Endothelial cell of hepatic sinusoid (primary cell): ENCODE measurements around the gene TTYH3.

Experiments
- in situ Hi-C: cut with HindIII; loops from 2 replicates; pipeline ENCODE4 v1.10.0; 2017; ENCODE audit warnings: low sequenced_read_pairs

The TTYH3 gene

GRCh38 chr7:2602406-2603043, 29.3 kb upstream of the TTYH3 start:
- in situ Hi-C loops = no loop called here

GRCh38 chr7:2603044-2603965, 28.5 kb upstream of the TTYH3 start:
- in situ Hi-C loops = no loop called here

GRCh38 chr7:2604608-2605174, 27.1 kb upstream of the TTYH3 start:
- in situ Hi-C loops = no loop called here

GRCh38 chr7:2605608-2606538, 25.9 kb upstream of the TTYH3 start:
- in situ Hi-C loops = no loop called here

GRCh38 chr7:2606539-2606936, 25.2 kb upstream of the TTYH3 start:
- in situ Hi-C loops = no loop called here

- in situ Hi-C loops = no loop called here
Measured at GRCh38 chr7:2607122-2607922, 24.5 kb upstream of the TTYH3 start.

- in situ Hi-C loops = no loop called here
Measured at GRCh38 chr7:2607923-2608904, 23.6 kb upstream of the TTYH3 start.

- in situ Hi-C loops = no loop called here
Measured at GRCh38 chr7:2608921-2609411, 22.8 kb upstream of the TTYH3 start.

GRCh38 chr7:2609646-2610045, 22.1 kb upstream of the TTYH3 start:
- in situ Hi-C loops = loop anchor here (5.0 kb wide), 1 partner anchor 43 kb away; no protein-coding TSS in a partner anchor

- in situ Hi-C loops = loop anchor here (5.0 kb wide), 1 partner anchor 42 kb away; no protein-coding TSS in a partner anchor
Measured at GRCh38 chr7:2610466-2610865, 21.3 kb upstream of the TTYH3 start.

- in situ Hi-C loops = loop anchor here (5.0 kb wide), 1 partner anchor 41 kb away; no protein-coding TSS in a partner anchor
Measured at GRCh38 chr7:2610898-2611297, 20.9 kb upstream of the TTYH3 start.

- in situ Hi-C loops = loop anchor here (5.0 kb wide), 1 partner anchor 41 kb away; no protein-coding TSS in a partner anchor
Measured at GRCh38 chr7:2611401-2611800, 20.4 kb upstream of the TTYH3 start.

GRCh38 chr7:2611922-2612321, 19.9 kb upstream of the TTYH3 start:
- in situ Hi-C loops = loop anchor here (5.0 kb wide), 1 partner anchor 40 kb away; no protein-coding TSS in a partner anchor

- in situ Hi-C loops = loop anchor here (5.0 kb wide), 1 partner anchor 40 kb away; no protein-coding TSS in a partner anchor
Measured at GRCh38 chr7:2612445-2613097, 19.2 kb upstream of the TTYH3 start.

- in situ Hi-C loops = loop anchor here (5.0 kb wide), 1 partner anchor 39 kb away; no protein-coding TSS in a partner anchor
Measured at GRCh38 chr7:2613098-2613930, 18.5 kb upstream of the TTYH3 start.

GRCh38 chr7:2613931-2614600, 17.7 kb upstream of the TTYH3 start:
- in situ Hi-C loops = loop anchor here (5.0 kb wide), 1 partner anchor 38 kb away; no protein-coding TSS in a partner anchor
